GM23338 (cell line): ENCODE results near the gene CDK5. TPM values are rescaled to one million over a fixed set of nuclear protein-coding genes. Genes with fewer than 3 reads are reported as not detected.

Experiments used
- ATAC-seq: fragments of 200-7000 bp; cut with Tn5 transposase; 3 replicates; pipeline ENCODE4 v1.9.1; 2020
- DNase-seq: peaks from one replicate; pipeline ENCODE4 v3.0.0-alpha.2; 2015; ENCODE audit warnings: low spot score
- H2AFZ ChIP-seq: fragments of 200-600 bp; sonication (generic); 2 replicates; pipeline ENCODE4 v1.8.0; 2016; ENCODE audit warnings: antibody characterized with exemption, mild to moderate bottlenecking, moderate library complexity
- H3F3A ChIP-seq: fragments of 200-600 bp; sonication (generic); replicated peaks from 2 replicates; pipeline ENCODE4 v1.8.0; 2017; ENCODE audit warnings: antibody characterized with exemption, mixed run types, low read depth
- H3K27ac ChIP-seq: fragments of 200-600 bp; sonication (generic); 2 replicates; pipeline ENCODE4 v1.6.1; 2016; ENCODE audit warnings: low read depth
- H3K27me3 ChIP-seq: fragments of 200-600 bp; sonication (generic); 2 replicates; pipeline ENCODE4 v1.8.0; 2016; ENCODE audit warnings: mild to moderate bottlenecking, mixed run types, moderate library complexity; ENCODE audit not compliant: insufficient read depth
- H3K36me3 ChIP-seq: fragments of 200-600 bp; sonication (generic); 2 replicates; pipeline ENCODE4 v1.8.0; 2016; ENCODE audit warnings: mild to moderate bottlenecking; ENCODE audit not compliant: insufficient read depth
- H3K4me1 ChIP-seq: fragments of 200-600 bp; sonication (generic); 2 replicates; pipeline ENCODE4 v1.8.0; 2016; ENCODE audit warnings: mild to moderate bottlenecking, moderate library complexity; ENCODE audit not compliant: insufficient read depth
- H3K4me2 ChIP-seq: fragments of 200-600 bp; sonication (generic); 2 replicates; pipeline ENCODE4 v1.7.1; 2017; ENCODE audit warnings: mixed run types
- H3K4me3 ChIP-seq: fragments of 200-600 bp; sonication (generic); 2 replicates; pipeline ENCODE4 v1.6.1; 2016; ENCODE audit warnings: mixed run types
- H3K79me2 ChIP-seq: fragments of 200-600 bp; sonication (generic); replicated peaks from 2 replicates; pipeline ENCODE4 v1.8.0; 2017; ENCODE audit warnings: mild to moderate bottlenecking; ENCODE audit not compliant: insufficient read depth
- H3K9me2 ChIP-seq: fragments of 200-600 bp; sonication (generic); 2 replicates; pipeline ENCODE4 v1.8.0; 2017; ENCODE audit not compliant: insufficient read depth
- H4K20me1 ChIP-seq: fragments of 200-600 bp; sonication (generic); replicated peaks from 2 replicates; pipeline ENCODE4 v1.8.0; 2017; ENCODE audit warnings: mild to moderate bottlenecking; ENCODE audit not compliant: insufficient read depth
- H3K27ac Mint-ChIP-seq: 2 replicates; pipeline ENCODE4 v1.8.0; 2020; ENCODE audit warnings: inconsistent platforms, mild to moderate bottlenecking, moderate library complexity, mixed read lengths
- H3K27me3 Mint-ChIP-seq: 3 replicates; pipeline ENCODE4 v1.8.0; 2022; ENCODE audit warnings: low read depth, mild to moderate bottlenecking, moderate library complexity, mixed read lengths, inconsistent platforms; ENCODE audit not compliant: insufficient read depth, poor library complexity
- H3K36me3 Mint-ChIP-seq: 3 replicates; pipeline ENCODE4 v1.8.0; 2021; ENCODE audit warnings: low read depth, mild to moderate bottlenecking, inconsistent platforms, moderate library complexity, mixed read lengths
- H3K4me1 Mint-ChIP-seq: 3 replicates; pipeline ENCODE4 v1.8.0; 2020; ENCODE audit warnings: mild to moderate bottlenecking, inconsistent platforms, mixed read lengths
- H3K4me3 Mint-ChIP-seq: 3 replicates; pipeline ENCODE4 v1.8.0; 2021; ENCODE audit warnings: moderate library complexity, mild to moderate bottlenecking, inconsistent platforms, mixed read lengths
- H3K9me3 Mint-ChIP-seq: 3 replicates; pipeline ENCODE4 v1.8.0; 2020; ENCODE audit warnings: moderate library complexity, mild to moderate bottlenecking, inconsistent platforms, mixed read lengths
- CTCF ChIP-seq, 2 experiments: fragments of 200-600 bp in 1 of 2; sonication (generic) in 1 of 2; conservative IDR thresholded peaks; 2 replicates each; pipeline versions ENCODE4 v1.5.1 to v1.6.1; 2016 to 2017; ENCODE audit warnings: antibody characterized with exemption in 2 of 2, low read depth in 2 of 2, mild to moderate bottlenecking in 2 of 2, moderate library complexity in 1 of 2
- EZH2phosphoT487 ChIP-seq: fragments of 200-600 bp; sonication (generic); IDR thresholded peaks from one replicate; pipeline ENCODE4 v1.8.1; 2018; ENCODE audit warnings: antibody characterized with exemption; ENCODE audit not compliant: unreplicated experiment
- JUNB ChIP-seq: IDR thresholded peaks from one replicate; pipeline ENCODE4 v1.6.1; 2016; ENCODE audit warnings: antibody characterized with exemption; ENCODE audit not compliant: unreplicated experiment
- POLR2AphosphoS5 ChIP-seq: IDR thresholded peaks from 2 replicates; pipeline ENCODE4 v1.6.1; 2016; ENCODE audit warnings: antibody characterized with exemption, low read depth
- REST ChIP-seq: IDR thresholded peaks from one replicate; pipeline ENCODE4 v1.6.1; 2018; ENCODE audit warnings: antibody characterized with exemption; ENCODE audit not compliant: unreplicated experiment
- STAT1 ChIP-seq: IDR thresholded peaks from one replicate; pipeline ENCODE4 v1.6.1; 2016; ENCODE audit warnings: antibody characterized with exemption; ENCODE audit not compliant: unreplicated experiment
- ZNF331 ChIP-seq: fragments of 250-450 bp; sonication (Bioruptor Pico); IDR thresholded peaks from 2 replicates; pipeline ENCODE4 v1.5.0; 2020; ENCODE audit warnings: low read depth, mild to moderate bottlenecking, moderate library complexity
- polyA plus RNA-seq: library from polyadenylated mRNA; unstranded; fragments of >200 nt; fragmentation: Nextera tagmentation; extraction: Ambion mirVana; gene quantifications from 2 replicates; pipeline ENCODE4 v1.2.1, GENCODE V29; 2016
- total RNA-seq: library from RNA; depleted of rRNA; stranded (reverse); fragments of >200 nt; shearing (Covaris generic); gene quantifications from 2 replicates; pipeline ENCODE4 v1.2.3, GENCODE V29; 2014
- TF ChIP-seq, protein P1 (sequence below): IDR thresholded peaks from 2 replicates; pipeline ENCODE4 v1.6.1; 2016; ENCODE audit warnings: antibody characterized with exemption
- TF ChIP-seq, protein P2 (sequence below): fragments of 250-450 bp; sonication (Bioruptor Pico); IDR thresholded peaks from 2 replicates; pipeline ENCODE4 v1.5.0; 2020; ENCODE audit warnings: mild to moderate bottlenecking, moderate library complexity

CDK5 gene
- total and polyA plus RNA-seq, 2 experiments from 2014 or later: 19.8 to 27.1 TPM

DNA sequence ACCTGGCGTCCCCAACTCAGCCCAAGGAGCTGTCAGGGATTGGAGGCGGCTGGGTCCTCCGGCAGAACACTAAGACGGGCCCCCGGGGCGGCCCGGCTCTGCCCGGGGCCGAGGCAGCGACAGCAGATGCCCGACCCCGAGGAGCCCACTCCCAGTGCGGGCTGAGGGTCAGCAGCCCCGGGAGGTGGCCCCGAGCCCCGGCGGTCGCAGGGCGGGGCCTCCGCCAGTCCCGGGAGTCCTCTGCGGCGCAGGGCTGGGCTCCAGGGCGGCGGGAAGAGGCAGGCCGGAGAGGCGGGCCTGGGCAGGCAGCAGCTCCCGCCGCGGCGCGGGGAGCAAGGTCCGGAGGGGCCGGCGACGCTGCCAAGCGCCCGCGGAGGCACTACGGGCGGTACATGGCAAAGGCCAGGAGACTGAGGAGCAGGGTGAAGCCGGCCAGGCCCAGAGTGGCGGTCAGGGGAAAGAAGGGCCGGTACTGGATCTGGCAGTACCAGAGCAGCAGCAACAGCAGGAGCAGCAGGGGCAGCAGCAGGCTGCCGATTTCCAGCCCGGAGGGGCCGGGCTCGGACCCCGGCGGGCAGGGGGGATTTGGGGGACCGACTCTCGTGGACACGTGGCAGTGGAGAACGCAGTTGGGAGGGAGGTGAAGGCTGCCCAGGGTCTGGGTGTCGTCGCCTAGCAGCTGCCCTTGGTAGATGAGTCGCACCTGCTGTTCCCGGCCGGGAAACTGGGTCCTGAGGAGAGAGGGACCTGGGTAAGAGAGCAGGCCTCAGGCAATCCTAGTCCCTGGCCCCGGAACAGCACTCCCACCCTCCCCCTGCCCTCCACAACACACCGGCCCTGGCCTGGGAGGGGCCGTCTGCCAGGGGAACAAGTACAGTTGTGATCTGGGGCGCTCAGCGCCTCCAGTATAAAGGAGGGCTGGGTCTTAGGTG lies 23.7 kb upstream of the CDK5 start:
- peaks cover 5% of the 10 kb centered on the region; the same call in 2 of the 3 replicates for H3K36me3 Mint-ChIP-seq
- DNase-seq: no peak
- H3K4me1 ChIP-seq: peaks cover 33% of the 10 kb centered on the region
- peak; percentile 10 for ATAC-seq
- H3K36me3 ChIP-seq: no peaks in the 10 kb centered on the region
- peaks cover 20% of the 10 kb centered on the region for H3F3A ChIP-seq
- peaks cover 2% of the 10 kb centered on the region; the same call in 1 of the 3 replicates for H3K9me3 Mint-ChIP-seq
- peak overlapping the region; percentile 91 for H3K4me3 ChIP-seq
- peak overlapping the region; percentile 89 for H3K4me3 Mint-ChIP-seq
- no peaks in the 10 kb centered on the region for H3K9me2 ChIP-seq
- peaks cover 6% of the 10 kb centered on the region; the same call in 1 of the 2 replicates for H3K79me2 ChIP-seq
- H2AFZ ChIP-seq: no peak overlapping the region
- no peak; the same call in 1 of the 2 replicates for TF ChIP-seq POLR2AphosphoS5
- no peak for TF ChIP-seq REST
- TF ChIP-seq CTCF (conservative IDR thresholded peaks at IDR 0.05; ENCODE audit: low read depth in 2 of 2): no peak
- TF ChIP-seq, protein P1, sequence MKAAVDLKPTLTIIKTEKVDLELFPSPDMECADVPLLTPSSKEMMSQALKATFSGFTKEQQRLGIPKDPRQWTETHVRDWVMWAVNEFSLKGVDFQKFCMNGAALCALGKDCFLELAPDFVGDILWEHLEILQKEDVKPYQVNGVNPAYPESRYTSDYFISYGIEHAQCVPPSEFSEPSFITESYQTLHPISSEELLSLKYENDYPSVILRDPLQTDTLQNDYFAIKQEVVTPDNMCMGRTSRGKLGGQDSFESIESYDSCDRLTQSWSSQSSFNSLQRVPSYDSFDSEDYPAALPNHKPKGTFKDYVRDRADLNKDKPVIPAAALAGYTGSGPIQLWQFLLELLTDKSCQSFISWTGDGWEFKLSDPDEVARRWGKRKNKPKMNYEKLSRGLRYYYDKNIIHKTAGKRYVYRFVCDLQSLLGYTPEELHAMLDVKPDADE: no peak
- TF ChIP-seq, protein P2, sequence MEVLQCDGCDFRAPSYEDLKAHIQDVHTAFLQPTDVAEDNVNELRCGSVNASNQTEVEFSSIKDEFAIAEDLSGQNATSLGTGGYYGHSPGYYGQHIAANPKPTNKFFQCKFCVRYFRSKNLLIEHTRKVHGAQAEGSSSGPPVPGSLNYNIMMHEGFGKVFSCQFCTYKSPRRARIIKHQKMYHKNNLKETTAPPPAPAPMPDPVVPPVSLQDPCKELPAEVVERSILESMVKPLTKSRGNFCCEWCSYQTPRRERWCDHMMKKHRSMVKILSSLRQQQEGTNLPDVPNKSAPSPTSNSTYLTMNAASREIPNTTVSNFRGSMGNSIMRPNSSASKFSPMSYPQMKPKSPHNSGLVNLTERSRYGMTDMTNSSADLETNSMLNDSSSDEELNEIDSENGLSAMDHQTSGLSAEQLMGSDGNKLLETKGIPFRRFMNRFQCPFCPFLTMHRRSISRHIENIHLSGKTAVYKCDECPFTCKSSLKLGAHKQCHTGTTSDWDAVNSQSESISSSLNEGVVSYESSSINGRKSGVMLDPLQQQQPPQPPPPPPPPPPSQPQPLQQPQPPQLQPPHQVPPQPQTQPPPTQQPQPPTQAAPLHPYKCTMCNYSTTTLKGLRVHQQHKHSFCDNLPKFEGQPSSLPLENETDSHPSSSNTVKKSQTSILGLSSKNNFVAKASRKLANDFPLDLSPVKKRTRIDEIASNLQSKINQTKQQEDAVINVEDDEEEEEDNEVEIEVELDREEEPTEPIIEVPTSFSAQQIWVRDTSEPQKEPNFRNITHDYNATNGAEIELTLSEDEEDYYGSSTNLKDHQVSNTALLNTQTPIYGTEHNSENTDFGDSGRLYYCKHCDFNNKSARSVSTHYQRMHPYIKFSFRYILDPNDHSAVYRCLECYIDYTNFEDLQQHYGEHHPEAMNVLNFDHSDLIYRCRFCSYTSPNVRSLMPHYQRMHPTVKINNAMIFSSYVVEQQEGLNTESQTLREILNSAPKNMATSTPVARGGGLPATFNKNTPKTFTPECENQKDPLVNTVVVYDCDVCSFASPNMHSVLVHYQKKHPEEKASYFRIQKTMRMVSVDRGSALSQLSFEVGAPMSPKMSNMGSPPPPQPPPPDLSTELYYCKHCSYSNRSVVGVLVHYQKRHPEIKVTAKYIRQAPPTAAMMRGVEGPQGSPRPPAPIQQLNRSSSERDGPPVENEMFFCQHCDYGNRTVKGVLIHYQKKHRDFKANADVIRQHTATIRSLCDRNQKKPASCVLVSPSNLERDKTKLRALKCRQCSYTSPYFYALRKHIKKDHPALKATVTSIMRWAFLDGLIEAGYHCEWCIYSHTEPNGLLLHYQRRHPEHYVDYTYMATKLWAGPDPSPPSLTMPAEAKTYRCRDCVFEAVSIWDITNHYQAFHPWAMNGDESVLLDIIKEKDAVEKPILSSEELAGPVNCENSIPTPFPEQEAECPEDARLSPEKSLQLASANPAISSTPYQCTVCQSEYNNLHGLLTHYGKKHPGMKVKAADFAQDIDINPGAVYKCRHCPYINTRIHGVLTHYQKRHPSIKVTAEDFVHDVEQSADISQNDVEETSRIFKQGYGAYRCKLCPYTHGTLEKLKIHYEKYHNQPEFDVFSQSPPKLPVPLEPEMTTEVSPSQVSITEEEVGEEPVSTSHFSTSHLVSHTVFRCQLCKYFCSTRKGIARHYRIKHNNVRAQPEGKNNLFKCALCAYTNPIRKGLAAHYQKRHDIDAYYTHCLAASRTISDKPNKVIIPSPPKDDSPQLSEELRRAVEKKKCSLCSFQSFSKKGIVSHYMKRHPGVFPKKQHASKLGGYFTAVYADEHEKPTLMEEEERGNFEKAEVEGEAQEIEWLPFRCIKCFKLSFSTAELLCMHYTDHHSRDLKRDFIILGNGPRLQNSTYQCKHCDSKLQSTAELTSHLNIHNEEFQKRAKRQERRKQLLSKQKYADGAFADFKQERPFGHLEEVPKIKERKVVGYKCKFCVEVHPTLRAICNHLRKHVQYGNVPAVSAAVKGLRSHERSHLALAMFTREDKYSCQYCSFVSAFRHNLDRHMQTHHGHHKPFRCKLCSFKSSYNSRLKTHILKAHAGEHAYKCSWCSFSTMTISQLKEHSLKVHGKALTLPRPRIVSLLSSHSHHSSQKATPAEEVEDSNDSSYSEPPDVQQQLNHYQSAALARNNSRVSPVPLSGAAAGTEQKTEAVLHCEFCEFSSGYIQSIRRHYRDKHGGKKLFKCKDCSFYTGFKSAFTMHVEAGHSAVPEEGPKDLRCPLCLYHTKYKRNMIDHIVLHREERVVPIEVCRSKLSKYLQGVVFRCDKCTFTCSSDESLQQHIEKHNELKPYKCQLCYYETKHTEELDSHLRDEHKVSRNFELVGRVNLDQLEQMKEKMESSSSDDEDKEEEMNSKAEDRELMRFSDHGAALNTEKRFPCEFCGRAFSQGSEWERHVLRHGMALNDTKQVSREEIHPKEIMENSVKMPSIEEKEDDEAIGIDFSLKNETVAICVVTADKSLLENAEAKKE: no peak
- TF ChIP-seq STAT1: no peak
- no peak for TF ChIP-seq EZH2phosphoT487
- no peak for TF ChIP-seq ZNF331 (CRISPR knock-in tag)
- no peak for TF ChIP-seq JUNB
- peaks cover 18% of the 10 kb centered on the region for H3K27me3 ChIP-seq
- peak overlapping the region; percentile 98 for H3K4me2 ChIP-seq
- H3K4me1 Mint-ChIP-seq: peaks cover 37% of the 10 kb centered on the region
- H3K27me3 Mint-ChIP-seq: peaks cover 27% of the 10 kb centered on the region
- no peak overlapping the region for H3K27ac ChIP-seq
- peaks cover 9% of the 10 kb centered on the region for H4K20me1 ChIP-seq
- H3K27ac Mint-ChIP-seq: no peak overlapping the region
